ENCODE data around the gene DRC7.

Gene DRC7

DNA sequence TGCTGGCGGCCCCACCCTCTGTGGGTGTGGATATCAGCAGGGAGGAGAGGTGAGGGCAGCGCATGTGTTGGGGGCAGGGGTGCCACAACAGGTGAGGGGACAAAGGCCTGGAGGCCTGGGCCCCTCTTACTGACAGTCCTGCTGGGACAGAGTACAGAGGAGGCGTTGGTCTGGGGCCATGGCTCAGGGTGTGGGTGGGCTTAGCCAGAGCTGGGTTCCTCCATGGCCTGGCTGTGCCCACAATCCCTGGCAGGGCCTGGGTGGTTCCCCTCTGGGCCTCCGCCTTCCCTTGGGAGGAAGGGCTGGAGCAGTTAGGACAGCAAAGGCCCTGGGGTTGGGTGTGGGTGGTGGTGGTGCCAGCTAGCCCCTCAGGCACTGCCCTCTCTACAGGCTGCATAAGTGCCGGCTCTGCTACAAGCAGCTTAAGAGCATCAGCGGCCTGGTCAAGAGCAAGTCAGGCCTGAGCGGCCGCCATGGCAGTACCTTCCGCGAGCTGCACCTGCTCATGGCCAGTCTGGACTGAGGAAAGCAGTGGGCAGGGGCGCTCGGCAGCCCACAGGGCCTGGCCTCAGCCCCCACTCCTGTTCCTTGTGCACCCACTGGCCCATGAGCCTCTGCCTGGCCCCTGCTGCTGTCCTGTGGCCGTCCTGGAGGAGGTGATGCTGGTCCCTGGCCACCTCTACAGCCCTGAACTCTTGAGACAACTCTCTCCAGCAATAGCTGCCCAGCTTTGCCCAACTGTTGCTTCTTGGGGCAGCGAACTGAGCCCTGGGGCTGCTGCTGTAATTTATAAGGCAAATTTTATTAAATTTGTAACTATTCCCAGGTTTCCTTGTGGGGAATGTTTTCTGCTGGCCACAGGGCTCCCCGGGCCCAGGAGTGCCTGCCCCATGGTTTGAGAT, 62.1 kb downstream of the DRC7 start:
- in situ Hi-C loops (cut with HindIII; ENCODE audit: low sequenced_read_pairs) = loop anchor here (5.0 kb wide), 3 partner anchors 41 to 231 kb away; no protein-coding TSS in a partner anchor

GRCh38 chr16:57757326-57757786, 62.8 kb downstream of the DRC7 start:
- in situ Hi-C loops (cut with HindIII; ENCODE audit: low sequenced_read_pairs) = loop anchor here (5.0 kb wide), 3 partner anchors 40 to 230 kb away; no protein-coding TSS in a partner anchor

GRCh38 chr16:57757883-57758282, 63.3 kb downstream of the DRC7 start:
- in situ Hi-C loops (cut with HindIII; ENCODE audit: low sequenced_read_pairs) = loop anchor here (5.0 kb wide), 3 partner anchors 39 to 229 kb away; no protein-coding TSS in a partner anchor

DNA sequence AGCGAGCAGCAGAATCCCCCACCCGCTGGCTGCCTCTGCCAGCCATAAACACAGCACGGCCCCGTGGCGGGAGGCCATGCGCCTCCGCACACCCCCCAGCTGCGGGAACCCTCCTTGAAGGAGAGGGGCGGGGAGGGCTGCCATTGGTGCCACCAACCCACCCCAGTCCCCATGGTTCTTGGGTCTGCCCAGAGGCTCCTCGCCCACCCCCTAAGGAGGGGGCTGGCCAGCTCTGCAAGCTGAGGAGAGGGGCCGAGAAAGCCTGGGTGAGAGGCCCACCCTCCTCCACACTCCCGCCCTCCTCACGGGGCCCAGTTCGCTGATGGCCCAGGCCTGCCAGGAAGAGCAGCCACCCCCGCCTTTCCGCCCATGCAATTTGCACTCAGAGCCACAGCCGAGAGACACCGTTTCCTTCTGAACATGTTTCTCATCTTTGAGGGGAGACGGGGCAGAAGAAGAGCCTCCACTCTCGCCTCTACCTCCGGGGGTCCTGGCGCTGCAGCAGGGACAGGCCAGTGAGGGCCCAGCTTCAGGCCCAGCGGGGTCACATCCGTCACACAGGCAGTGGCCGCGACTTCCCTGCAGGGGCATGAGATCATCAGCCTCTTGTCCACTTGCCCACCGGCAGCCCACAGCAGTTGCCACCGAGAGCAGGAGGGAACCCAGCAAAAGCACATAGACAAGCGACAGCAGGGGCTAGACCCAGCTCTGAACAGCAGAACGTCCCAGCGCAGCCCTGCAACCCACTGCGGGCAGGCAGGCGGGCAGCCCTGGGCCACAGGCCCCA, 63.9 kb downstream of the DRC7 start:
- in situ Hi-C loops (cut with HindIII; ENCODE audit: low sequenced_read_pairs) = loop anchor here (5.0 kb wide), 3 partner anchors 39 to 229 kb away; no protein-coding TSS in a partner anchor

DNA sequence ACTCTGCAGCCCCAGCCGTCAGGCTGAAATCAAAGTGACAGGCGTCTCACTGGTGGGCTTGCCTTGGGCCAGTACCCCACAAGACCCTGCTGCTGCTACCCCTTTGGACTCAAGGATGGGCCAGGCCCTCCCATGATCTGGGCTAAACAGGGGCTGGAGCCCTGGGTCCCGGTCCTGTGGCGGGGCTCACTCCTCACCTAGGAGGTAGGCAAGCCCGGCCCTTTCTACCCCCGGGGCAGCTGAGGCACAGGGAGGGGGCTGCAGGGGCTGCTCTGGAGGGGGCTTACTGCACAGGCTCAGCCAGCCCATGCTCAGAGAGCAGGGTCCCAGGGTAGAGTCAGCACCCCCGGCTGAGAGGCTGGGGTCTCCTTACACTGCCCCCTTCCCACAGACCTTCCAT, 64.5 kb downstream of the DRC7 start:
- in situ Hi-C loops (cut with HindIII; ENCODE audit: low sequenced_read_pairs) = loop anchor here (5.0 kb wide), 3 partner anchors 38 to 228 kb away; no protein-coding TSS in a partner anchor

- in situ Hi-C loops (cut with HindIII; ENCODE audit: low sequenced_read_pairs) = loop anchor here (5.0 kb wide), 3 partner anchors 38 to 228 kb away; no protein-coding TSS in a partner anchor
Measured at GRCh38 chr16:57759541-57760356, 65.1 kb downstream of the DRC7 start.

GRCh38 chr16:57760357-57761160, 66.0 kb downstream of the DRC7 start:
- in situ Hi-C loops (cut with HindIII; ENCODE audit: low sequenced_read_pairs) = no loop called here

DNA sequence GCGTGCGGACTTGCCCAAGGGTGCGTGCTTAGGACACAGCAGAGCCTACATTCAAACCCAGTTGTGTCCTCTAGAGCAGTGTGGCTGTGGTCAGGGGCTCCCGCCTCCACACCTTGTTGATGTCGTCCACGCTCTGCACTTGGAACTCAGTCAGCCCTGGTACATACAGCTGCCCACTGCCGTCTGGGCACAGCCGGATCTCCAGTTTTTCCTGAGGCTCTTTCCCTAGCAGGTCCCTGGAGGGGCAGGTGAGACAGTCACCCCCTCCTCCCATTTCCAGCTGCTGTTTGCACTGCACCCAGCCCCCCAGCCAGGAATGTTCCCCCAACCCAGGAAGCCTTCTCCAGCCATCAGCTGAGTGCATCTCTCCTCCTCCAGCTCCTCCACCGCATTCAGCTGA, 66.7 kb downstream of the DRC7 start:
- in situ Hi-C loops (cut with HindIII; ENCODE audit: low sequenced_read_pairs) = no loop called here

GRCh38 chr16:57761957-57762356, 67.4 kb downstream of the DRC7 start:
- in situ Hi-C loops (cut with HindIII; ENCODE audit: low sequenced_read_pairs) = no loop called here

- in situ Hi-C loops (cut with HindIII; ENCODE audit: low sequenced_read_pairs) = no loop called here
Measured at GRCh38 chr16:57762365-57763040, 67.9 kb downstream of the DRC7 start.

GRCh38 chr16:57763285-57764005, 68.8 kb downstream of the DRC7 start:
- in situ Hi-C loops (cut with HindIII; ENCODE audit: low sequenced_read_pairs) = no loop called here

DNA sequence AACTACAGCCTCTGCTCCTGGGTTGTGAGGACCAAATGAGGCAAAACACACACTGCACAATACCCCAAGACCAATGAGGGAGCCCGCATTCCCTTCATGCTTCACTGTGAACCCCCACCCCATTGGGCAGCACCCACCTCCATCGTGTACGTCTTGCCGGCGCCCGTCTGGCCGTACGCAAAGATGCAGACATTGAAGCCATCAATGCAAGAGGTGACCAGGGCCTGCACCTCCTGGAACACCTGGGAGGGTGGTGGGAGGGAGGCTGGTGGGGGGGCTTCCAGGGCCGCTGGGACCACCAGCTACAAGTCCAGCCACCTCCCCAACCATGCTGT, 69.4 kb downstream of the DRC7 start:
- in situ Hi-C loops (cut with HindIII; ENCODE audit: low sequenced_read_pairs) = no loop called here

GRCh38 chr16:57764341-57765159, 69.9 kb downstream of the DRC7 start:
- in situ Hi-C loops (cut with HindIII; ENCODE audit: low sequenced_read_pairs) = no loop called here

DNA sequence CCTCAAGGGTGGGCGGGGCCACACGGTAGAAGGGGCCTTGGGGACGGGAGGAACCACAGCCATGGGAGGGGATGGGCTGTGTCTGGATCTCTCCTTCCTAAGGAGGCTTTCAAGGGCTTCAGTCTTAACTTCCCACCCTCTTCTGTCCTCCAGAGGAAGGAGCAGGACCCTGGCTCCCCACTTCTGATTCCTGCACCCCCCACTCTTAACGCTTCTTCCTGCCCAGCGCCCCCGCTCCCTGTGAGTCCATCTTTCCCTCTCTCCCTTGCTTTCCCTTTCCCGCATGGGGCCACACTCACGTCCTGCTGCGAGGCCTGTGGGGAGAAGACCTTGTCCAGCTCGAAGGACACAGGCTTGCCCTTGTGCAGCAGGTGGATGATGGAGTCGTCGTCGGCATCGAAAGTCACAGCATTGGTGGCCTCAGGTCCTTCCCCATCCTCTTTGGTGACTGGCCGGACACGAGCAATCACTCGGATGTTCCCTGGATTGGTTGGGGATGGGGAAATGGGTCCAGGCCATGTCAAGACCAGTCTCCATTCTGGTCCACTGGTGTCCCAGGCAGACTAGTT, 70.6 kb downstream of the DRC7 start:
- in situ Hi-C loops (cut with HindIII; ENCODE audit: low sequenced_read_pairs) = no loop called here

DNA sequence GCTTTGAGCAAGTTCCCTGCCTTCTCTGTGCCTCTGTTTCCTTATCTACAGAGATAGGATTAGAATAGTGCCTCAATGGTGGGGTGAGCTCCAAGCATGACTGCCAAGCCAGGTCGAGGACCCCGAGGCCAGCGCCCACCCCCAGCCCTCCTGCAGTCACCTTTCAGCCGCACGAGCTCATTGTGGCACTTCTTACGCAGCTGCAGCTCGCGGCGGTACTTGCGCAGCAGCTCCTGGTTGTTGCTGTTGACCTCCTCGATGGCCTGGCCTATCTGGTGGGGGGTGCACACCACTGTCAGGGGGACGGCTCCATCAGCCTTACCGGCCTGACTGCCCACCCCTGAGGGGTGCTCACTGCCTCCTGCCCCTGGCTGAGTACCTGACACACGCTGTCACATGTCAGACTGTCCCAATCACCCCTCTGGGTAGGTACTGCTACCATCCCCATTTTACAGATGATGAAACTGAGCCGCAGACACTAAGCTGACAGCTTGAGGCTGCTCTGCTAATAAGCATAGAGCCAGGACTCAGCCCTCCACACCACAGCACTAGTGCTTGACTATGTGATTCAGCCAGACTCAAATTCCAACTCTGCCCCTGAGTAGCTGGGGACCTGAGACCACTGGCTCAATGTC, 72.2 kb downstream of the DRC7 start:
- in situ Hi-C loops (cut with HindIII; ENCODE audit: low sequenced_read_pairs) = no loop called here

DNA sequence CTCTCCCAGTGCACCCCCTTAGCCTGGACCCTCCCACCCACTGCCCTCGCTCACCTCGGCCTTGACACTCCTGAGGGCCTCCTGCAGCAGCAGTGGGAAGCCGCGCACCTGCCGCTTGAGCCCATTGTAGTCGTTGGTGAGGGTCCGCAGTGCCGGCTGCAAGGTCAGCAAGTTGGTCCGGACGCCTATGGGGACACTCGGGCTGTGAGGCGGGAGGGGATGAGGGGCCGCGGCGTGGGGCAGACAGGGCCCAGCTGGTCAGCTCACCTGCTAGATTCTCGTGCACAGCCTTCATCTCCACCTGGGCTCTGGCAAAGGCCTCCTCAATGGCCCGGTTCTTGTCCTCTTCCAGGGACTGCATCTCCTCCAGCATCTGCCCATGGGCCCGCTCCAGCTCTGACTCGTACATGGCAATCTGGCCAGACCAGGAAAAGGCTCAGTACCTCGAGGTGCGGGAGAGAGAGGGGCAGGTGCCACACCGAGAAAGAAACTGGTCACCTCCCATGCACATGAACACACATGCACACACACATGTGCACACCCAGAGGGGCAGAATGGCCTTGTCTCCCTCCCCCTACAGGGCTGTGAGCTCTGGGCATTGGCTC, 75.0 kb downstream of the DRC7 start:
- in situ Hi-C loops (cut with HindIII; ENCODE audit: low sequenced_read_pairs) = no loop called here

DNA sequence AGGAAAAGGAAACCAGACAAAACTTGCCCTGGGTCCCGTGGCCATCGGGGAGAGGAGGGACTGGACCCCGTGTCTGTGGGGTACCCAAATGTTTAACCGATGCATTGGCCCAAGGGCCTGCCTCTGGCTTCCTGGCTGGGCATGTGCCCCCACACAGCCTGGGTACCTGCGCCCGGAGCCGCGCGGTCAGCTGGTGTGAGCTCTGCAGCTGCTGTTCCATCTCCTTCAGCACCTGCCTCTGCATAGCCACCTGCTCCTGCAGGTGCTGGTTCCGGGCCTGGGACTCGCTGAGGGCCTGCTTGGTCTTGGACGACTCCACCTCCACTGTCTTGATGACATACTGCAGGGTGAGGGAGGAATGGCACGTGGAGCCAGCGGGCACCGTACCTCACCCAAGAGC, 75.8 kb downstream of the DRC7 start:
- in situ Hi-C loops (cut with HindIII; ENCODE audit: low sequenced_read_pairs) = no loop called here

Measured in endothelial cell of hepatic sinusoid (primary cell).